Suppressor macrophage (primary cell): ENCODE data around the gene PRKN.
A peak's percentile ranks its signal among the peaks of the same experiment; 100 is the strongest.

Experiments used
- DNase-seq, 4 experiments: peaks; one replicate each; pipeline ENCODE4 v3.0.0-alpha.2; 2020 to 2022

The PRKN gene

GRCh38 chr6:162032620-162033019 is 694.9 kb downstream of the PRKN start:
- DNase-seq: peak in 3 of 4 experiments; percentile 2 to 56 (median 46)

- DNase-seq: no peak
These were observed 697.5 kb downstream of the PRKN start for GRCh38 chr6:162029873-162030576.

- no peak for DNase-seq
These were observed 700.7 kb downstream of the PRKN start for GRCh38 chr6:162026843-162027242.

GRCh38 chr6:162026031-162026430 is 701.5 kb downstream of the PRKN start:
- no peak for DNase-seq

GRCh38 chr6:162019349-162019748 is 708.2 kb downstream of the PRKN start:
- DNase-seq: no peak

GRCh38 chr6:162017536-162017935 is 710.0 kb downstream of the PRKN start:
- no peak for DNase-seq

GRCh38 chr6:162014069-162014811 is 713.3 kb downstream of the PRKN start:
- no peak for DNase-seq

- DNase-seq: no peak
These were observed 722.2 kb downstream of the PRKN start for GRCh38 chr6:162005372-162005771.

- DNase-seq: no peak
These were observed 730.8 kb downstream of the PRKN start for GRCh38 chr6:161996783-161997182.

GRCh38 chr6:161985876-161986423 is 741.6 kb downstream of the PRKN start:
- DNase-seq: no peak

- DNase-seq: no peak
These were observed 742.9 kb downstream of the PRKN start for GRCh38 chr6:161984713-161985112.

- no peak for DNase-seq
These were observed 751.0 kb downstream of the PRKN start for GRCh38 chr6:161976553-161976952.

- no peak for DNase-seq
These were observed 754.5 kb downstream of the PRKN start for GRCh38 chr6:161973064-161973463.

- DNase-seq: no peak
These were observed 756.5 kb downstream of the PRKN start for GRCh38 chr6:161971043-161971442.

GRCh38 chr6:161963634-161964234 is 763.8 kb downstream of the PRKN start:
- DNase-seq: no peak

- DNase-seq: no peak
These were observed 764.4 kb downstream of the PRKN start for GRCh38 chr6:161963181-161963580.

- DNase-seq: no peak
These were observed 765.8 kb downstream of the PRKN start for GRCh38 chr6:161961796-161962195.

- no peak for DNase-seq
These were observed 766.5 kb downstream of the PRKN start for GRCh38 chr6:161961046-161961445.

GRCh38 chr6:161959072-161959471 is 768.5 kb downstream of the PRKN start:
- no peak for DNase-seq

- no peak for DNase-seq
These were observed 771.5 kb downstream of the PRKN start for GRCh38 chr6:161956082-161956481.

GRCh38 chr6:161954699-161955276 is 772.8 kb downstream of the PRKN start:
- no peak for DNase-seq

- no peak for DNase-seq
These were observed 773.5 kb downstream of the PRKN start for GRCh38 chr6:161954077-161954476.

- no peak for DNase-seq
These were observed 776.4 kb downstream of the PRKN start for GRCh38 chr6:161951126-161951525.
